Measurements from ENCODE around the gene FAM83G. TPM values are rescaled to one million over a fixed set of nuclear protein-coding genes. Genes with fewer than 3 reads are reported as not detected.

FAM83G gene
- total RNA-seq, 4 donors from 2014 or later, result 11.9 to 21.3 (median 13.9) TPM

DNA sequence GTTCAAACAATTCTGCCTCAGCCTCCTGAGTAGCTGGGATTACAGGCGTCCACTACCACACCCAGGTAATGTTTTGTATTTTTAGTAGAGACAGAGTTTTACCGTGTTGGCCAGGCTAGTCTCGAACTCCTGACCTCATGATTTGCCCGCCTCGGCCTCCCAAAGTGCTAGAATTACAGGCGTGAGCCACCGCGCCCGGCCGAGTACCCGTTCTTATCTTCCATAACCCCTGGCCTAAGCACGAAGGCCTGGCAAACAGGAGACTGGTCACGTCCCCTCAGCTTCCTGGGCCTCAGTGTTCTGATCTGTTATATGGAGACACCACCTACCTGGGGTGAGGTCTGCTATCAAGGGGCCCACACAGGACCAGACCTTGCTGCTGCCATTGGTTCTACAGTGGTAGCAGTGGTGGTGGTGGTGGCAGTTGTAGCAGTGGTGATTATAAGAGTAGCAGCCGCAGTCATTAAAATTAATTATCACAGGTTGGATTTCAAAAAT is 51.3 kb downstream of the FAM83G start:
- H3K4me1 ChIP-seq, result no peaks in the 10 kb centered on the region
- H3K27me3 ChIP-seq, result no peaks in the 10 kb centered on the region
- 92 to 96% methylated on average over 14 of the region's 14 CpGs for WGBS, 2 donors
- no peak for DNase-seq
- intact Hi-C loops (cut with DNase I), result no loop called here
- no peaks in the 10 kb centered on the region for H3K36me3 ChIP-seq
- no peaks in the 10 kb centered on the region for H3K9me3 ChIP-seq
- no peak overlapping the region for H3K27ac ChIP-seq
- H3K4me3 ChIP-seq (replicated peaks in 1 of 3), result no peak overlapping the region
- no peak for TF ChIP-seq POLR2A (IDR thresholded peaks at IDR 0.05)
- TF ChIP-seq, protein P1, sequence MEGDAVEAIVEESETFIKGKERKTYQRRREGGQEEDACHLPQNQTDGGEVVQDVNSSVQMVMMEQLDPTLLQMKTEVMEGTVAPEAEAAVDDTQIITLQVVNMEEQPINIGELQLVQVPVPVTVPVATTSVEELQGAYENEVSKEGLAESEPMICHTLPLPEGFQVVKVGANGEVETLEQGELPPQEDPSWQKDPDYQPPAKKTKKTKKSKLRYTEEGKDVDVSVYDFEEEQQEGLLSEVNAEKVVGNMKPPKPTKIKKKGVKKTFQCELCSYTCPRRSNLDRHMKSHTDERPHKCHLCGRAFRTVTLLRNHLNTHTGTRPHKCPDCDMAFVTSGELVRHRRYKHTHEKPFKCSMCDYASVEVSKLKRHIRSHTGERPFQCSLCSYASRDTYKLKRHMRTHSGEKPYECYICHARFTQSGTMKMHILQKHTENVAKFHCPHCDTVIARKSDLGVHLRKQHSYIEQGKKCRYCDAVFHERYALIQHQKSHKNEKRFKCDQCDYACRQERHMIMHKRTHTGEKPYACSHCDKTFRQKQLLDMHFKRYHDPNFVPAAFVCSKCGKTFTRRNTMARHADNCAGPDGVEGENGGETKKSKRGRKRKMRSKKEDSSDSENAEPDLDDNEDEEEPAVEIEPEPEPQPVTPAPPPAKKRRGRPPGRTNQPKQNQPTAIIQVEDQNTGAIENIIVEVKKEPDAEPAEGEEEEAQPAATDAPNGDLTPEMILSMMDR (IDR thresholded peaks at IDR 0.05), result no peak

DNA sequence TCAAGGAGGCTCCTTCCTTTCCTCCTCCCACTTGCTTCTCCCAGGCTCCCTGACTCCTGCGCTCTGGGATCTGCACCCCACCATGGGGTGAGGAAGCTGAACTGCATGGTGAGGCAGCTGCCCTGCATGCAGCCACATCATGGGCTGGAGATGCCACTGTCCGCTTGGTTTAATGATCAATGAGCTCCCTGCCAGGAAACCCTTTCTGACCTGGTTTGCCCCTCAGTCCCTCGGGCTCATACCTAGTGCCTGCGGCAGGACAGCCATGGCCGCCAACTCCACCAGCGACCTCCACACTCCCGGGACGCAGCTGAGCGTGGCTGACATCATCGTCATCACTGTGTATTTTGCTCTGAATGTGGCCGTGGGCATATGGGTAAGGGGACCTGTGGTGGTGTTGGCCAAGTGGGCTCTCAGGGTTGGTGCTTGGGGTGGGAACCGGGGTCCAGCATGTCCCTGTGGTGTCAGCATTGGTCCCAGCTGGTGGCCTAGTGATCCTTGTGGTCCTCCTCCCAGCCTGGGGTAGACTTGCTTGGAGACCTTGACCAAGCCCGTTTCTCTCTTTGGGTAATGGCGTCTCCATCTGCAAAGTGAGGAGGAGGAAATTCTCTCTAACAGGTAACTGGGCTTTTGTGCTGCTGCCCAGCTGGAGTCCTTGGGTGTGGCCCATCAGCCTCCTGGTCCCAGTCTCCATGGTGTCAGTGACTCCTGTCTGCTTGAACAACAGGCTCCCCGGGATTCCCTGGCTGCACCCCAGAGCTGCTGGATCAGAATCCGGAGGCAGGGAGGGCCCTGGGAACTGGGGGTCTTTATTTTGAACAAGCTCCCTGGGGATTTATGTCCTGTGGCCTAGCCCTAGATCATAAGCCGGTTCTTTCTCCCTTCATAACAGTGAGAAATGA is 52.4 kb downstream of the FAM83G start, which contains the start of gene SLC5A10:
SLC5A10 (plus strand) TSS at position 225 of the 902 bp plus-strand sequence; CDS start at position 266, 41 bp downstream.
- no peaks in the 10 kb centered on the region for H3K9me3 ChIP-seq
- H3K27ac ChIP-seq, result no peak within 1 kb of the TSS
- 89 to 95% methylated on average over 13 to 15 of the region's 17 CpGs for WGBS, 2 donors
- H3K4me1 ChIP-seq, result no peaks in the 10 kb centered on the region
- no peak for DNase-seq
- no peak within 1 kb of the TSS for H3K4me3 ChIP-seq (replicated peaks in 1 of 3)
- intact Hi-C loops (cut with DNase I), result no loop called here
- no peaks in the 10 kb centered on the region for H3K36me3 ChIP-seq
- H3K27me3 ChIP-seq, result no peaks in the 10 kb centered on the region
- no peak for TF ChIP-seq POLR2A (IDR thresholded peaks at IDR 0.05)
- TF ChIP-seq, protein P1 (IDR thresholded peaks at IDR 0.05), result peak in 1 of 6 experiments; percentile 7

DNA sequence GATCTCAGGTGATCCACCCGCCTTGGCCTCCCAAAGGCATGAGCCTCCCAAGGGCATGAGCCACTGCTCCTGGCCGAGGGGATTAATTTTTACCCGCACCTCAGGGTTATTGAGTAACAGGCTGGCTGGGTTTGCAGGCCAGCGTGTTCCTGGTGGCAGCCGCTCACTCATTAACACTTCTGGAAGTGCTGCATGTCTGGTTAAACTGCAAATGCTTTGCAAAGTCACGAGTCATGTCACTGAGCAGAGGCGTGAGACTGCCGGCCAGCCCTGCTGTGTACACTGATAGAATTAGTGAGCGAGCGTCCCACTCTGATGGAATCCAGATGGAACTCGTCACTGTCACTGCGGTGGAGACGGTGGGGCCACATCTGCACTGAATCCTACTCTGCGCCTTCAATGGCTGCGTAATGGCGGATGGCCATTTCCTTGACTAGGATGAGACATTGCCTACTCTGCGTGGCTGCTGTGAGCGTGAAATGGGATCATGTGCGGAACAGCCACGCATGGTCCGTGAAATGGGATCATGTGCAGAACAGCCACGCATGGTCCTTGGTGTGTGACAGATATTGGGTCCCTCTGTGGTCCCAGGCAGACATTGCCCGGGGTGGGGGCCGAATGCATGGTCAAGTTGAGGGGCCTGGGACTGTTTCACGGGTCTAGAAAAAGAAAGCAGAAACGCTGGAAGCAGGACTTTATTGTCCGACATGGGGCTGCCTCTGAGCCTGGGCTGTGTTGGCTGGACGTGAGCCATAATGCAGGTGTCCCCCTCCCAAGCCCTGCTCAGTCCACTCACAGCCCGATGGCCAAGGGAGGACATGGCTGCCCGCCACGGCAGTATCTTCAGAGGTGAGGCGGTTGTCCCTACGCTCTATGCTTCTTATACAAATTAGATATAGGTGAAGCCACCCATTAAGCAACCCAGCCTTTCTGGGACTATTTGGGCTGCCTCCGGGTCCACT is 53.3 kb downstream of the FAM83G start:
- WGBS, 2 donors, result 83 to 85% methylated on average over 32 to 33 of the region's 34 CpGs
- H3K27ac ChIP-seq, result no peak overlapping the region
- H3K4me1 ChIP-seq, result no peaks in the 10 kb centered on the region
- no peak for DNase-seq
- no peak overlapping the region for H3K4me3 ChIP-seq (replicated peaks in 1 of 3)
- intact Hi-C loops (cut with DNase I), result no loop called here
- TF ChIP-seq, protein P1 (IDR thresholded peaks at IDR 0.05), result no peak
- TF ChIP-seq POLR2A (IDR thresholded peaks at IDR 0.05), result no peak
- H3K36me3 ChIP-seq, result no peaks in the 10 kb centered on the region
- H3K27me3 ChIP-seq, result no peaks in the 10 kb centered on the region
- H3K9me3 ChIP-seq, result no peaks in the 10 kb centered on the region

DNA sequence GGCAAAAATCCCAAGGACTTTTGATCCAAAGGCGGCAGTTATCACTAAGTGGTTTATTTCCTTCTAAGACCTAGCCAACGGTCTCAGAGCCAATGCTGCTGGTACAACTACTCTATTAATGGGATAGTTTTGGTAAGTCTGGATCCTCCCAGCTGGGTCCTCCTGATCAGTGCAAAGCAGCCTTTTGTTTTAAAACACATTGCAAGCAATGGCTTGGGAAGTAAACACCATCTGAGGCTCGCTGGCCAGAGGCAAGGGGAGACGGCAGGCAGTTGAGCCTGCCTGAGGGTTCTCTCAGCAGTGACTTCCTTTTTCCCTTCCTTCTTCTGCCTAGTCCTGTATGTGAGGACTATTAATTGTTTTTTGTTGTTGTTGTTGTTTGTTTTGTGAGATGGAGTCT is 54.2 kb downstream of the FAM83G start:
- Histone ChIP-seq H3K27me3 (no peaks in the 10 kb centered on the region), H3K4me3 (replicated peaks in 1 of 3) (no peak overlapping the region), H3K36me3 (no peaks in the 10 kb centered on the region), H3K4me1 (no peaks in the 10 kb centered on the region), H3K9me3 (no peaks in the 10 kb centered on the region), H3K27ac (no peak overlapping the region)
- 80 to 81% methylated on average over 4 of the region's 4 CpGs for WGBS, 2 donors
- TF ChIP-seq, protein P1 (IDR thresholded peaks at IDR 0.05), result no peak
- no peak for TF ChIP-seq POLR2A (IDR thresholded peaks at IDR 0.05)
- no peak for DNase-seq
- intact Hi-C loops (cut with DNase I), result no loop called here
